Muscle layer of duodenum (tissue), 2 donors: ENCODE data around the gene TMEM235.

Experiments used
- H3K27ac ChIP-seq: one replicate; pipeline ENCODE4 v1.7.0; 2013; ENCODE audit warnings: mild to moderate bottlenecking, low read length
- H3K27me3 ChIP-seq: one replicate; pipeline ENCODE4 v1.7.0; 2013; ENCODE audit warnings: low read depth, mild to moderate bottlenecking, control low read depth, low read length
- H3K36me3 ChIP-seq, 2 donors: one replicate each; pipeline ENCODE4 v1.7.0; 2013; ENCODE audit warnings: low read length in 2 of 2, control low read depth in 1 of 2, mild to moderate bottlenecking in 1 of 2; ENCODE audit not compliant: insufficient read depth in 2 of 2, control insufficient read depth in 1 of 2
- H3K4me1 ChIP-seq, 2 donors: one replicate each; pipeline ENCODE4 v1.7.0; 2013; ENCODE audit warnings: low read length in 2 of 2, mild to moderate bottlenecking in 2 of 2, control low read depth in 1 of 2, moderate library complexity in 1 of 2; ENCODE audit not compliant: insufficient read depth in 2 of 2, control insufficient read depth in 1 of 2
- H3K4me3 ChIP-seq, 2 donors: one replicate each; pipeline ENCODE4 v1.7.0; 2013; ENCODE audit warnings: low read length in 2 of 2, low read depth in 1 of 2, mild to moderate bottlenecking in 1 of 2
- H3K9me3 ChIP-seq, 2 donors: one replicate each; pipeline ENCODE4 v1.7.0; 2013; ENCODE audit warnings: low read length in 2 of 2, control low read depth in 1 of 2, mild to moderate bottlenecking in 1 of 2; ENCODE audit not compliant: control insufficient read depth in 1 of 2
- donor health status: healthy.

TMEM235 gene

DNA sequence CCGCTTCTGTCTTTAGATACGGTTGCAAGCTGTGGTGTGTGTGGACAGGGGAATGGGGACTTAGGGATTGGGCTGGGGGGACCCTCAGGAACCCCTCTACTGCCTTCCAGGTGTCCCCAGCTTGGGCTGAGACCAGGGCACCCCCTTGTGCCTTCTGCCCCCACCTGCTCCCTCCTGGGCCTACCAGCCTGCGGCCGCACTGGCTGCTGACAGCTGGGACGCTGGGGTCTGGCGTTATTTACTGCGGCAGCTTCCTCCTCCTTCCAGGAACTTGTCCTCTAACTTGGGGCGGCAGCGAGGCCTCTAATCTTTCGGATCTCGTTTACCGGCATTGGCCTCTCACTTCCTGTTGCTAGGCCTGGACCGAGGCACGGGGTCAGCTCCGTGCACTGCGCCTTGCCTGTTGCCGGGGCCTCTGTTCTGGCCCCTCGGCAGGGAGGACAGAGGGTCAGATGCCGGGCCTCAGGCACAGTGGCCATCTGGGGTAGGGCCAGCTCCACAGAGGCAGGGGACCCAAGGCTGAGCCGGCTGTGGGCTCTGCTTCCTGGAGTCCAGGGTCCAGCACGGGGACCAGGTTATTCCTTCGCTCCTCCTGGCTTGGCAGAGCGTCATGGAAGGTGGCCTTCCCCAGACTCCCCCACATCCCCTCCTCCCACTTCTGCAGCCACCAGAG lies 31.8 kb downstream of the TMEM235 start:
- no peaks in the 10 kb centered on the region for H3K36me3 ChIP-seq
- H3K9me3 ChIP-seq, result no peaks in the 10 kb centered on the region
- peaks cover 0 to under 1% of the 10 kb centered on the region in 2 donors for H3K4me1 ChIP-seq
- peak overlapping the region; percentile 23 for H3K27ac ChIP-seq
- no peak overlapping the region for H3K4me3 ChIP-seq
- no peaks in the 10 kb centered on the region for H3K27me3 ChIP-seq

DNA sequence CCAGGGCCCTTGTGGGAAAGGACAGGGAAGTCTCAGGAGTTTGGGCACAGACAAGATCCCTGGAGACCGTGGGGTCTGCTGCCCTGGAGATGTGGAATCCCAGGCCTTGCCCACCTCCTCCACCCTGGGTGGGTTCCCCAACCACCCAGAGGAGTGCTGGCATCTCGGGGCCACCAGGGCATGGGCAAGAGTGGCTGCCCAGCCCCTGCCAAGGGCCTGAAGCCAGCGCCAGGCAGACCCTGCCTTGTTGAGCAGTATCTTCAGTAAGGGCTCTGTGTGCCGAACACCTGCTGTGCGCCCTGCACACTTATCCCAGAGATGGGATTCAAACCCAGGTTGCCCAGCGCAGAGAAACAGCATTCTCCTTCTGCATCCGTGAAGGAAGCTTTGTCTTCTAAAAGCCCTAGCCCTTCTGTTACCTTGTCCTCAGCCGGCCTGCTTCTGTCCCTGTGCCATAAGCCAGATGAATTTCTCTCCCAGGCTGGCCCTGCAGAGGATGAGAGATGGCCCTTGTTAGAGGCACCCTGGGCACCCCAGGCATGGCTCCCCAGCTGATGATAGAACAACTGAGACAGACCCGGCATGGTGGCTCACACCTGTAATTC lies 32.4 kb downstream of the TMEM235 start:
- Histone ChIP-seq H3K4me3 (no peak overlapping the region), H3K36me3 (no peaks in the 10 kb centered on the region), H3K27me3 (no peaks in the 10 kb centered on the region), H3K27ac (no peak overlapping the region), H3K9me3 (no peaks in the 10 kb centered on the region), H3K4me1 (no peaks in the 10 kb centered on the region)

DNA sequence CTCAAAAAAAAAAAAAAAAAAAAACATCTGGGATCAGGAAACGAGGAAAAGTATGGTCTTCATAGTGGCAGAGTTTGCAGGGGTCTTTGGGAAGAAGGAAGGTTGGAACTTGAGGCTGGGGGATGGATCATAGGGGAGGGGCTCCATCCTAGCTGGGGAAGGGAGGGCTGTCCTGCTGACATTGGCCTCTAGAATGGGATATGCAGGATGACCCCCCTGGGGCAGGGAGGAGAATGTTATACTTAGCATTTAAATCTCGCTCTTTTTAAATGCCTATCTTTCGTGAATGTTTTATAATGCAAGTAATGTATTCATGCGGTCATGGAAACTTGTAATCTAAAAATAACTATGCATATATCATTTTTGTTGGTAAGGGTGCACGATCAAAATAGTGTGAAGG lies 33.2 kb downstream of the TMEM235 start:
- H3K4me3 ChIP-seq, result no peak overlapping the region
- no peaks in the 10 kb centered on the region for H3K27me3 ChIP-seq
- no peaks in the 10 kb centered on the region for H3K9me3 ChIP-seq
- no peaks in the 10 kb centered on the region for H3K36me3 ChIP-seq
- H3K27ac ChIP-seq, result no peak overlapping the region
- H3K4me1 ChIP-seq, result peaks cover under 1 to 5% of the 10 kb centered on the region in 2 donors

DNA sequence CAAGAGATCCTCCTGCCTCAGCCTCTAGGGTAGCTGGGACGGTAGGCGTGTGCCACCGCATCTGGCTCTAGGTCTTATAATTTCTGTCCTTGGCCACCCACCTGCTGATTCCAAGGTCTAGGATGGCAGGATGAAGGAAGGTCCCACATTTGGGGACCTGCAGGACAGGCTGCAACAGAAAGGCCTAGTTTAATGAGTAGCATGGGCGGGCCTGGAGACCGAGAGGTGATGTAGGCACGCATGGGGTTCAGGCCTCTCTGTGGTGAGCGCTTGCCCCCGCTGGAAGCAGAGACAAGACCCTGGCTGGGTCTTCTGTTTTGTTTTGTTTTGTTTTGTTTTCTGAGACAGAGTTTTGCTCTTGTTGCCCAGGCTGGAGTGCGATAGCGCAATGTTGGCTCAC lies 33.7 kb downstream of the TMEM235 start:
- Histone ChIP-seq H3K36me3 (no peaks in the 10 kb centered on the region), H3K27me3 (no peaks in the 10 kb centered on the region), H3K27ac (no peak overlapping the region), H3K4me1 (peaks cover 5 to 6% of the 10 kb centered on the region in 2 donors), H3K9me3 (no peaks in the 10 kb centered on the region), H3K4me3 (no peak overlapping the region)

DNA sequence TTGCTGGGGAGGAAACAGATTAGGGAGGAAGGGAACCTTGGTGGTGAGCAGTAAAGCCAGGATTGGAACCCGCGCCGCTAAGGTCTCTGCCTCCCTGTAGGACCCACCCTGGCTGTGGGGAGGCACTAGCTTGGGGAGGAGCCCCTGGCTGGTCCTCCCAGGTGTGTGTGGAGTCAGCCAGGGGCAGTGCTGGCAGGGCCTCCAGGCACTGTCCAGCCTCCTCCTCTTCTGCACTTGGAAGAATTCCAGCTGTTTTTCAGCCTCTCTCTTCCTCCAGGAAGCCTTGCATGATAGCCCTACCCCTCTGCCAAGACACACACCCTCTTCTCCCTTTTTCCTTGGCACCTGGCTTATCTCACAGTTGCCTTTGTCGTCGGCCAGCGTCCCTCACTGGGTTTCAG lies 34.8 kb downstream of the TMEM235 start:
- Histone ChIP-seq H3K9me3 (no peaks in the 10 kb centered on the region), H3K27me3 (peaks cover 1% of the 10 kb centered on the region), H3K27ac (no peak overlapping the region), H3K4me1 (peaks cover 5 to 7% of the 10 kb centered on the region in 2 donors), H3K4me3 (no peak overlapping the region), H3K36me3 (no peaks in the 10 kb centered on the region)

DNA sequence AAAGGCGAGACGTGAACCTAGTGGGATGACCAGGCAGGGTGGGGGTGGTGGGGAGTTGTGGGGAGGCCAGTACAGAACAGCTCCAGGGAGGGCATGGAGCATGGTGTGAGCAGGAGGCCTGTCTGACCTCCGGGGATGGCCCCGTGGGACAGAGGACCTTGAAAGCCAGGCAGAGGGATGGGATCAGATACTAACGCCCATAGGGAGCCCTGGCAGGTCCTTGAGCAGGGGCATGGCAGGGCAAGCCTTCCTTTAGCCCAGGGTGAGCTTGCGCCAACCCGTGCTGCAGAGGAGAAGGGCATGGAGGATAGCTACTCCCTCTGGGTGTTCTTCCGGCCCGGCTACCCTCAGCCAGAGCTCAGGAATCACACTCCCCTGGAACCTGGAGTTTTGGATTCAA lies 35.3 kb downstream of the TMEM235 start:
- H3K4me3 ChIP-seq, result no peak overlapping the region
- H3K9me3 ChIP-seq, result no peaks in the 10 kb centered on the region
- H3K27me3 ChIP-seq, result peaks cover 7% of the 10 kb centered on the region
- H3K27ac ChIP-seq, result no peak overlapping the region
- H3K4me1 ChIP-seq, result peaks cover 5 to 7% of the 10 kb centered on the region in 2 donors
- H3K36me3 ChIP-seq, result no peaks in the 10 kb centered on the region

DNA sequence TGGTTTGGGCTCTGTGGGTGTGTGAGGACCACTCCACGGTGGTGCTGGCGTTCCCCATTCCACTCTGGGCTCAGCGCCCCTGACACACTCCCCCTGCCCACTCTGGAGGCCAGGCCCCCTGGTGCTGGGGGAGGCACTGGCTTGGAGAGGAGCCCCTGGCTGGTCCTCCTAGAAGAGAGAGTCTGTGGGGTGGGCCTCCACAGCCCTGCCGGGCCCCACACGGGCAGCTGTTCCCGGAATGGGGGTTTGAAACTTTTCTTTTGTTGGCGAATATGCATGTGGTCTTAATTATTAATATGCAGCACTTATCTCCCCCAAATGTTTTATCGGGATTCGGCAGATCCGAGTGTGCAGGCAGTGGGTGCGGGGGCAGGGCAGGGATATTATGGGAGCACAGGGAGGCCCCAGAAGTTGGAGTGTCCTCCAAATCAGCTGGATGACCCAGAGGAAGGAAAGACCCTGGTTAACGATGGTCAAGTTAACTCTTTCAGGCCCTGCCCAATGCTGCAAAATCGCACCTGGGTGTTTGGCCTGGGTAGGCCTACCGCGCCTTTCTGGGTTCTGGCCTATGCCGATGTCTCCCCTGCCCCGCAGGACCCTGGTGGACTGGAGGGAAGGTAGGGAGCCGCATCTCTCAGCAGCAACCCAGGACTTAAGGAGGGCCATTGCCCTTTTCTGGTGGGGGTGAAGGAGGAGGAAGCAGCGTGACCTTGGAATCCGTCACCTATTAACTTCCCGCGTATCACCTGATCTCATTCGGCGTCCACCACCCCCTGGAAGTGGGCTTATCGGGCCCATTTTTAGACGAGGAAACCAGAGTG lies 36.0 kb downstream of the TMEM235 start:
- no peak overlapping the region for H3K27ac ChIP-seq
- H3K27me3 ChIP-seq, result peaks cover 9% of the 10 kb centered on the region

DNA sequence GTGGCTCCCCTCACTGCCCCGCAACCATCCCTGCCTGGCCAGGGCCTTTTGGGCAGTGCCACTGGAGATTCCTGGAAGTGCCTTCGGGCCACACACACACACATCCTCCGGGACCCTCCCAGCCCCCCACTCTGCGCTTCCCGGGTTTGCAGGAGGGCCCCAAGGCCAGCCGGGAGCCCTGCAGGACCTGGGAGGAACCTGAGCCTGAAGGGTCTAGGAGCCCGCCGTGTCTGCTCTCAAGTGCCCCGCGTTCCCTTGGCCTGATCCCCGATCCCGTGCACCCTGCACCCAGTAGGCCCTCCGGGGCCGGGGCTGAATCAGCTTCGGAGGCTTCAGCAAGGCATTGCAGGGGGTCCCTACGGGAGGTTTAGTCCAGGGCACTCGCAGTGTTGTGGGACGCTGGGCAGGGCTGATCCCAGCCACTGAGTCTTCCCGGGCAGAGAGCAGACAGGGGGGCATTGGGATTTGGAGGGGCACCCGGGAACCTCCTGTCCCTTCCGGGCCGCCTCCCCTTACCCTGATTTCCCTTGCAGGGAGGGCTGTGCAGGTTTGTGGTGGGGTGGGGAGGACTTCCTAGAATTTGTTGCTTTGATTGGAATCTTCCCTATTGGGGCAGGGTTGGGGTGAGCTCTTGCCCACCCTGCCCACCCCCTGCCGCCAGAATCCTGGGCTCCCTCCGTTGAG lies 36.9 kb downstream of the TMEM235 start:
- Histone ChIP-seq H3K27me3 (peaks cover 9% of the 10 kb centered on the region), H3K4me3 (no peak overlapping the region), H3K36me3 (no peaks in the 10 kb centered on the region), H3K4me1 (peaks cover 5 to 7% of the 10 kb centered on the region in 2 donors), H3K9me3 (no peaks in the 10 kb centered on the region), H3K27ac (no peak overlapping the region)

More for the DNA sequence above, 36.0 kb downstream of the TMEM235 start:
- H3K9me3 ChIP-seq, result no peaks in the 10 kb centered on the region
- H3K4me1 ChIP-seq, result peaks cover 5 to 7% of the 10 kb centered on the region in 2 donors
- H3K4me3 ChIP-seq, result no peak overlapping the region
- no peaks in the 10 kb centered on the region for H3K36me3 ChIP-seq

DNA sequence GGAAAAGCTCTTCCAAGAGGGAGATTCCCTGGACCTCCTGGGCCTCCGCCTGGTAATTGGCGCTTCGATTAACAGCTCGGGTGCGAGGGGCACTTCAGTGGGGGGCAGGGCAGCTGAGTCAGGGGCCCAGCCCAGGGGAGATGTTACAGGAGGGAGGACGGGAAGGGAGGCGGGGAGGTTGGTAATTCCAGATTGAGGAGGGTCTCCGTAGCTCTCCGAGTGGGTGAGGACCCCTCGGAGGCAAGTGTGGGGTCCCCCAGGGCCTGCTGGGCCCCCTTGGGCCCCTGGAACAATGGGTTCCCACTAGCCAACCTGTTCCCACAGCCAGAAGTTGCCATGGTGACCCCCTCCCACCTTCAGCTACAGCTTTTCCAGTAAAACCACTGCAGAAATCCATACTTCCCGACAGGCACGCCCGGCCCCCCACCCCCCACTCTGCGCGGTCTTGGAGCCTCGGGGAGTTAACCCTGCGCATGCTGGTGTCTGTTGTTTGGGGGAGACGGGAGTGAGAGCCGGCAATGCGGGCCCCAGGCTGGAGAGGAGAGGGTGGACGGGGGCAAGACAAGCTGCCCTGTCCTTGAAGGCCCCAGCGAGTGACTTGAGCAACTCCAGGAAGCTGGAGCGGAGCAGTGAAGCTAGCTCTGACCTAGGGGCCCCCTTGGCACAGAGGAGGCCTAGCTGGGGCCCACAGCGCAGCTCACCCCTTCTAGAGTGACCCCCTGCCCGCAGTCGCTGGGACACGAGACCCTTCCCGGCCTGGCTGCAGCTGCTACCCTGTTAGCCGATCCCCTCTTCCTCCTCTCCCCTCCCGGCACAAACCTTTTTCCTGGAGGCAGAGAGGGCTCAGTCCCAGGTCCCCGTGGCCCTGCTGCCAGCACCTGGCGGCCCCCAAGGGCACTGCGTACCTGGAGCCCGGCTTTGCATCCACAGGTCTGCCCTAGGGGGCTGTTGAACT lies 37.8 kb downstream of the TMEM235 start:
- peaks cover 5 to 7% of the 10 kb centered on the region in 2 donors for H3K4me1 ChIP-seq
- no peaks in the 10 kb centered on the region for H3K9me3 ChIP-seq
- H3K27ac ChIP-seq, result no peak overlapping the region
- H3K4me3 ChIP-seq, result no peak overlapping the region
- no peaks in the 10 kb centered on the region for H3K36me3 ChIP-seq
- peaks cover 9% of the 10 kb centered on the region for H3K27me3 ChIP-seq

DNA sequence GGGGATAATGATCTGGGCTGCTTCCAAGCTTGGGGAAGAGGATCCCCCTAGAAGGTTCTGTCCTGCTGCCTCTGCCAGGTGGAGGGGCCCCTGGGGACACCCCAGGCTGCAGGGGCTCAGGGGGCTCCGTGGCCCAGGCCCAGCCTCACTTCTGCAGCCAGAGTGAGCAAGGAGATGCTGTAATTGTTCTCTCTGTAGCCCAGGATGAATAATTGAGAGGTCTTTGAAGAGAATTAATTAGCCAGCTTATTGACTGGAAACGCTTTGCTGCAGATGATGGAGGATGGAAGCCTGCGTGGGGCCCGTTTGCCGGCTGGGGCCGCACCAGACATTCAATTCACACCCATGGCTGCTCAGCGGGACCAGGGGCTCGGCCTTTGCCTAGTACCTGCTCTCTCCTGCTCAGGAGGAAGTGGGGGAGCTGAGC lies 38.5 kb downstream of the TMEM235 start:
- Histone ChIP-seq H3K4me3 (no peak overlapping the region), H3K27ac (no peak overlapping the region), H3K9me3 (no peaks in the 10 kb centered on the region), H3K4me1 (peaks cover 5 to 7% of the 10 kb centered on the region in 2 donors), H3K27me3 (peaks cover 9% of the 10 kb centered on the region), H3K36me3 (no peaks in the 10 kb centered on the region)
